Activated CD4-positive, alpha-beta T cell treated with anti-CD3 and anti-CD28 coated beads for 36 hours (primary cell): Measurements from ENCODE around the gene RNU1-3. TPM values are rescaled to one million over a fixed set of nuclear protein-coding genes. Genes with fewer than 3 reads are reported as not detected.
"Not testable (repeated sequence)": the region's sequence is repeated elsewhere in the genome, so short reads cannot be mapped to it uniquely, and the experiment has no call there.

Experiments used
- ATAC-seq: fragments of 200-7000 bp; cut with Tn5 transposase; one replicate; pipeline ENCODE4 v1.10.0; 2021; ENCODE audit warnings: mild to moderate bottlenecking, moderate library complexity
- CTCF ChIA-PET: fragments of 350-600 bp; sonication (Branson Sonifier 250); formaldehyde crosslinking; loops from one replicate; lab custom pipeline; 2021; ENCODE audit warnings: antibody characterized with exemption; lab: Charles Lee
- POLR2A ChIA-PET: fragments of 350-600 bp; sonication (Branson Sonifier 250); formaldehyde crosslinking; loops from one replicate; lab custom pipeline; 2021; ENCODE audit warnings: antibody characterized with exemption, inconsistent platforms; lab: Charles Lee
- DNase-seq: peaks from one replicate; pipeline ENCODE4 v3.0.0-alpha.2; 2020
- H3K27ac Mint-ChIP-seq: one replicate; pipeline ENCODE4 v1.8.0; 2021; ENCODE audit warnings: mixed read lengths
- H3K27me3 Mint-ChIP-seq: one replicate; pipeline ENCODE4 v1.8.0; 2021; ENCODE audit warnings: mixed read lengths
- H3K36me3 Mint-ChIP-seq: one replicate; pipeline ENCODE4 v1.8.0; 2021; ENCODE audit warnings: low read depth, mixed read lengths
- H3K4me1 Mint-ChIP-seq: one replicate; pipeline ENCODE4 v1.8.0; 2021; ENCODE audit warnings: mixed read lengths
- H3K4me3 Mint-ChIP-seq: one replicate; pipeline ENCODE4 v1.8.0; 2021; ENCODE audit warnings: mild to moderate bottlenecking, moderate library complexity, mixed read lengths
- H3K9me3 Mint-ChIP-seq: one replicate; pipeline ENCODE4 v1.8.0; 2021; ENCODE audit warnings: low read depth, mixed read lengths
- intact Hi-C, 2 experiments: fragments of 100-400 bp; cut with DNase I in 1 of 2; cut with micrococcal nuclease in 1 of 2; formaldehyde crosslinking; loops; one replicate each; pipeline versions ENCODE4 v1.14.2 to v1.15.1; 2022 to 2024; cut with DNase I, micrococcal nuclease
- total RNA-seq, 2 experiments: library from RNA; stranded (reverse); gene quantifications; one replicate each; pipeline ENCODE4 v1.2.3, GENCODE V29; 2021

RNU1-3 gene
- total RNA-seq, 2 experiments from 2014 or later, result 1,573 to 2,291 TPM

DNA sequence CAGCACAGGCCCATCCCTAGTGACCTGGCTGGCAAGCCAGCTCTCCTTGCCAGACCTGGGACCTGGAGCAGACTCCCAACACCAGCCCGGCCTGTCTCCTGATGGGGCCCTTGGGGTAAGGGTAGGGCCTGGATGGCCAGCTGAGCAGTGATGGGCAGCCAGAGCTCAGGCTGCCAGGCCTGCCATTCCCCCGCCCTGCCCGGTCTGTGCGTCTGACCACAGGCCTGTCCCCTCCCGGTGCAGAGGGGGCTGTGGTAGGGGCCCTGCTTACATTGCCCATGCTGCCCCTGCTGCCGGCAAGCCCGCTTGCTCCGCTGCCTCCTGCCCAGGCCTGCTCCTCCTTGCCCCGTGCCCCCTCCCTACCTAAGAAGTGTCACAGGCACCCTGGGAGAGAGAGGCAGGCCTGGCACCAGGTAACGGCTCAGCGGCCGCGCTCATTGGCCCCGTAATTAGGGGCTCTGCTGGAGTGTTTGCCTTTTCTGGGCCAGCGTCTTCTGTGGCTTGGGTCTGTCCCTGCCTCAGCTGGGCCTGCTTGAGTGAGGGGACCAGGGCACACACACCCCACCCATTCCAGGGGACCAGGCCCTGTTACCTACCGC lies 37.9 kb upstream of the RNU1-3 start:
- H3K4me1 Mint-ChIP-seq, ATAC-seq, H3K4me3 Mint-ChIP-seq, H3K27ac Mint-ChIP-seq, H3K36me3 Mint-ChIP-seq, POLR2A ChIA-PET, H3K9me3 Mint-ChIP-seq, DNase-seq, H3K27me3 Mint-ChIP-seq: not testable (repeated sequence)
- CTCF ChIA-PET, result interaction anchor here (0.9 to 1.8 kb wide), 4 partner anchors 9 to 19 kb away, joined by 3 to 6 read pairs (median 4); no protein-coding TSS in a partner anchor
- intact Hi-C loops, result loop anchor here in 1 of 2 experiments (10.0 kb wide), 1 partner anchor 70 kb away; no protein-coding TSS in a partner anchor

DNA sequence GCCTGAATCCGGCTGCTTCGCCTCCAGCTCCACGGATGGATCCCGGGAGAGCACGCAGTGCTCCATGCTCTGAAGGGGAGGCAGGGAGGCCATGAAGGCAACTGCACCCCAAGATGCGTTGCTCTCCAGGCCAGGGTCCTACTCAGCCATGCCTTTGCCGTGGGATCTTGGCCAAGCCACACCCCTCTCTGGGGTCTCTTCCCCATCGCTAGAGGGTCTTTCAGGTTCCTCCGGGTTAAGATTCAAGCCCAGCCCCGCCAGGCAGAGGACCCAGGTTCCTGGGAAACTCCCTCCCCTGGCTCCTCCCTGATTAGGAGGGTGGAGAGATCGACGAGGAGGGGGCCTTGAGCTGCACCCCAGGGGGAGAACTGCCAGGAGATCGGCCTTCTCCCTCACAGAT lies 37.3 kb upstream of the RNU1-3 start:
- CTCF ChIA-PET, result interaction anchor here (0.9 to 1.8 kb wide), 3 partner anchors 8 to 19 kb away, joined by 4 to 6 read pairs (median 4); no protein-coding TSS in a partner anchor
- POLR2A ChIA-PET, result not testable (repeated sequence)

DNA sequence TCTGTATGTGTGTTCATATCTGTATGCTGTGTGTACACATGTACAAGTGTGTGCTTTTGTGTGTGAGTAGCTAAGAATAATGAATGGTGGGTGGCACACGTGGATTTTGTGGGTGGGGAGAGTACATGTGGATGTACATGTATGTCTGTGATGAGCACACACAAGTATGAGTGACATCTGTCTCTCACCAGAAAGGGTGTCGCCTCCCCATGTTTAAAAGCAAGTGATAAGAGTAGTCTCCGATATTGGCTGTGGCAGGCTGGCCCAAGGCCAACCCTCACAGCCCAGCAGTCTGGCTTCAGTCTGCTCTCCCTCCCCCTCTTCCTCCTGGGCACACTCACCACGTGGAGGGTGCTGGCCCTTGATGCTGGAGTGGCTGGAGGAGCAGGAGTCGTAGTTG lies 36.9 kb upstream of the RNU1-3 start:
- intact Hi-C loops, result loop anchor here in 1 of 2 experiments (10.0 kb wide), 1 partner anchor 69 kb away; no protein-coding TSS in a partner anchor
- H3K36me3 Mint-ChIP-seq, POLR2A ChIA-PET, H3K4me1 Mint-ChIP-seq, H3K9me3 Mint-ChIP-seq, H3K4me3 Mint-ChIP-seq, H3K27ac Mint-ChIP-seq, DNase-seq, ATAC-seq, H3K27me3 Mint-ChIP-seq: not testable (repeated sequence)
- CTCF ChIA-PET, result interaction anchor here (0.6 to 1.8 kb wide), 3 partner anchors 8 to 258 kb away, joined by 4 to 6 read pairs (median 4); no protein-coding TSS in a partner anchor

More for the DNA sequence above, 37.3 kb upstream of the RNU1-3 start:
- ATAC-seq, H3K36me3 Mint-ChIP-seq, H3K9me3 Mint-ChIP-seq, DNase-seq, H3K4me1 Mint-ChIP-seq, H3K27ac Mint-ChIP-seq, H3K27me3 Mint-ChIP-seq, H3K4me3 Mint-ChIP-seq: not testable (repeated sequence)
- intact Hi-C loops, result loop anchor here in 1 of 2 experiments (10.0 kb wide), 1 partner anchor 69 kb away; no protein-coding TSS in a partner anchor

DNA sequence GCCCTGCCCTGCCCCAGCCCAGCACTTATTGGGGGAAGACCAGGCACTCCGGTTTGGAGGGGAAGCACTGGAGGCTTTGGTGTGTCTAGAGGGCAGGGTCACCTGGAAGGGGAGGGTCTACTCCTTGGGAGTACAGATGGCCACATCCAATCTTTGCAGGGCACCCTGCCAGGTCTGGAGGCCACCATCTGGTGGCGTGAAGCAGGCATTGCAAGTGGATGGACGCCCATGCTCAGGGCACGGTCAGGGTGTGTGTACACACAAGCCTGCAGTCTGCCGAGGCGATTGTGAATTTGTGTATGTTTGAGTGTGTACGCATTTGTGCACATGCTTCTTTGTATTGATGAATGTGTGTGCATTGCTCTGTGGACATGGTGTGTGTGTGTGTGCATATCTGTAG lies 36.4 kb upstream of the RNU1-3 start:
- POLR2A ChIA-PET, H3K36me3 Mint-ChIP-seq, DNase-seq, H3K4me1 Mint-ChIP-seq, H3K9me3 Mint-ChIP-seq, H3K4me3 Mint-ChIP-seq, H3K27ac Mint-ChIP-seq: not testable (repeated sequence)
- peak; percentile 51 for ATAC-seq
- intact Hi-C loops, result loop anchor here in 1 of 2 experiments (10.0 kb wide), 1 partner anchor 68 kb away; no protein-coding TSS in a partner anchor
- CTCF ChIA-PET, result interaction anchor here (0.6 to 2.4 kb wide), 3 partner anchors 9 to 259 kb away, joined by 4 to 12 read pairs (median 4); no protein-coding TSS in a partner anchor
- H3K27me3 Mint-ChIP-seq, result peaks cover 11% of the 10 kb centered on the region

DNA sequence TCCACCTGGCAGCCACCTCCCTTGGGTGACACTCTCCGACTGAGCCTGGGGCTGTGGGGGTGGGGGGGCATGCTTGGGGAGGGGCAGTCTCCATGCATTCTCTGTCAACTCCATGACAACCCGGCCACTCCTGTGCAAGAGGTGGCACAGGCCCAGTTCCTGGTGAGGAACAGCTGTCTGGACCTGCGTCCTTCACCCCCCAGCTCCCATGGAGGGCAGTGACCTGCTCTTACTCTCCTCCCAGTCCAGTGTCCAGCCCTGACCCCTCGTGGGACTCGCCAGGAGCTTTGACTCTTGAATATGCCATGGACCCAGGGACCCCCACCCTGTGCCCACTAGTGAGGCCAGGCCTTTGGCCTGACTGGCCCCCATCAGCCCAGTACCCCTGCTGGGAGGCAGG lies 35.5 kb upstream of the RNU1-3 start:
- H3K9me3 Mint-ChIP-seq, H3K27ac Mint-ChIP-seq, POLR2A ChIA-PET, H3K4me3 Mint-ChIP-seq, DNase-seq, H3K36me3 Mint-ChIP-seq, H3K4me1 Mint-ChIP-seq, ATAC-seq: not testable (repeated sequence)
- intact Hi-C loops, result loop anchor here in 1 of 2 experiments (10.0 kb wide), 1 partner anchor 67 kb away; no protein-coding TSS in a partner anchor
- peaks cover 12% of the 10 kb centered on the region for H3K27me3 Mint-ChIP-seq
- CTCF ChIA-PET, result interaction anchor here (0.6 to 2.4 kb wide), 4 partner anchors 8 to 87 kb away, joined by 3 to 12 read pairs (median 4); no protein-coding TSS in a partner anchor

DNA sequence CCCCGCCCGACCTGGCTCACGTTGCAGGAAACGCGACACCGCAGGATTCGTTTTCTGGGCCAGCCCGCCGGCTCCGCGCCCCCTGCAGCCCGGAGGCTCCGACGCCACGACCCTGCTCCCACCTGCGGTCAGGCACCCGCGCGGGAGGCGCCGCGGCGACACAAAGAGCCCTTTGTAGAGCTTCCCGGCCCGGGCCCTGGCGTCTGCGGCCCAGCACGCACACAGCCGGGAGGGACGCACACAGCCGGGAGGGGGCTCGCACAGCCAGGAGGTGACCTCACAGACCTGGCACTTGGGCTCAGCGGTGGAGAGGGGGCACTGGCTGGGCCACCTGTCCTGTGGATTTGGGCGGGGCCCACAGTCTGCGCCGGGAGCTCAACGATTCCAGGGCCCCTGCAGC lies 34.4 kb upstream of the RNU1-3 start:
- H3K4me1 Mint-ChIP-seq, H3K4me3 Mint-ChIP-seq, DNase-seq, H3K36me3 Mint-ChIP-seq, H3K9me3 Mint-ChIP-seq, ATAC-seq, H3K27ac Mint-ChIP-seq: not testable (repeated sequence)
- ChIA-PET POLR2A (interaction anchor here (1.2 to 1.6 kb wide), 2 partner anchors 8 to 195 kb away, joined by 3 to 5 read pairs; no protein-coding TSS in a partner anchor), CTCF (interaction anchor here (0.7 to 4.1 kb wide), 7 partner anchors 8 to 234 kb away, joined by 3 to 23 read pairs (median 5); no protein-coding TSS in a partner anchor)
- intact Hi-C loops, result loop anchor here in 1 of 2 experiments (10.0 kb wide), 1 partner anchor 66 kb away; no protein-coding TSS in a partner anchor
- peaks cover 12% of the 10 kb centered on the region for H3K27me3 Mint-ChIP-seq

DNA sequence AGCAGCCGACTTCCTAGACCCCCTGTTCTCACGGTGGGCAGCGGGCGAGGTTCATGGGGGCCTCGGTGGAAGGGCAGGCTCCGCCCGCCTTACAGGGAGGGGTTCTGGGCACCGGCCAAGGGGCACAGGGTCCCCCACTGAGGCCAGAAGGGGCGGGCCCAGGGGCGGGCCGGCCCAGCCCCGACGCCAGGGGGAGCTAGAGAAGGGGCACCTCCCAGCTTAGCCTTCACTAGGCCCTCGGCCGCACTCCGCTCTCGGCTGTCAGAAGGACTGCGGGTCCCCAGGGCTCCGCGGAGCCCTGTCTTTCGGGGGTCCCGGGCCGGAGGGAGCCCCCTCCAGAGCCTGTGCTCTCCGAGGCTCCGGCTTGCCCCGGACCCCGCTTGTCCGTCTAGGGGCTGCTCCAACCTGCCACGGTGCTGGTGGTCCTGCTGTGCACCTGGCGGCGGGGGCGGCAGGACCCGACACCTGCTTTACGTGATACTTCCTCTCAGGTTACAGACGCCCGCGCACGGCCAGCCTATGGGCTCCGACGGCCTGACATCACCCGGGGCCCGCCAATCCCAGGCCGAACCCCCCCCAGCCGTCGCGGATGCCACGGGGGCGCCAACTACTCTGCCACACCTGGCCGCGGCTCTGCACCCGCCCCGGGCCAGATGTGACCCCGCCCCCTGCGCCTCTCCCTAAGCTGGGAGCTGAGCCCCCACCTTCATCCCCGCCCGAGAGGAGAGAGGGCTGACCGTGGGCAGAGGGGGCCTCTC lies 33.6 kb upstream of the RNU1-3 start:
- H3K27me3 Mint-ChIP-seq, result peaks cover 14% of the 10 kb centered on the region
- not testable (repeated sequence) for H3K4me3 Mint-ChIP-seq, H3K4me1 Mint-ChIP-seq, H3K36me3 Mint-ChIP-seq, H3K9me3 Mint-ChIP-seq, H3K27ac Mint-ChIP-seq
- intact Hi-C loops, result loop anchor here in 1 of 2 experiments (10.0 kb wide), 1 partner anchor 66 kb away; no protein-coding TSS in a partner anchor
- POLR2A ChIA-PET, result interaction anchor here (1.2 to 1.6 kb wide), 2 partner anchors 9 to 196 kb away, joined by 3 to 5 read pairs; no protein-coding TSS in a partner anchor
- peak; percentile 41 for DNase-seq
- CTCF ChIA-PET, result interaction anchor here (0.5 to 4.1 kb wide), 9 partner anchors 9 to 173 kb away, joined by 3 to 23 read pairs (median 3); no protein-coding TSS in a partner anchor
- peak; percentile 7 for ATAC-seq

DNA sequence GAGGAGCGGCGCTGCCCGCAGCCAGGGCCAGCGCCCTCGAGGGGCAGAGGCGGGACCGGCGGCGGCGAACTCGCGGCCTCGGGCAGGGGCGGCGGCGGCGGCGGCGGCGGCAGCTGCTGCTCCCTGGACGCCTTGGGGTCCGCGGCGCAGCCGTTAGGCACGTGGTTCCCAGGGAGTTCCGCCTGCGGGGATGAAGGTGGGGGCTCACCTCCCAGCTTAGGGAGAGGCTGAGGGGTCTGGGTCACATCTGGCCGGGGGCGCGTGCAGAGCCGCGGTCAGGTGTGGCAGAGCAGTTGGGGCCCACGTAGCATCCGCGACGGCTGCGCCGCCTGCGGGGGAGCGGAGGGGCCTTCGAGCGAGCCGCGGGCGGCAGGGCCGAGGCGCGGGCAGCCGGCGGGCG lies 32.7 kb upstream of the RNU1-3 start:
- H3K27me3 Mint-ChIP-seq, result peaks cover 16% of the 10 kb centered on the region
- H3K36me3 Mint-ChIP-seq, ATAC-seq, POLR2A ChIA-PET, intact Hi-C loops, H3K27ac Mint-ChIP-seq, H3K9me3 Mint-ChIP-seq, H3K4me3 Mint-ChIP-seq, H3K4me1 Mint-ChIP-seq: not testable (repeated sequence)
- CTCF ChIA-PET, result interaction anchor here (0.6 to 4.1 kb wide), 9 partner anchors 8 to 87 kb away, joined by 3 to 23 read pairs (median 4); no protein-coding TSS in a partner anchor
- DNase-seq, result peak; percentile 21

DNA sequence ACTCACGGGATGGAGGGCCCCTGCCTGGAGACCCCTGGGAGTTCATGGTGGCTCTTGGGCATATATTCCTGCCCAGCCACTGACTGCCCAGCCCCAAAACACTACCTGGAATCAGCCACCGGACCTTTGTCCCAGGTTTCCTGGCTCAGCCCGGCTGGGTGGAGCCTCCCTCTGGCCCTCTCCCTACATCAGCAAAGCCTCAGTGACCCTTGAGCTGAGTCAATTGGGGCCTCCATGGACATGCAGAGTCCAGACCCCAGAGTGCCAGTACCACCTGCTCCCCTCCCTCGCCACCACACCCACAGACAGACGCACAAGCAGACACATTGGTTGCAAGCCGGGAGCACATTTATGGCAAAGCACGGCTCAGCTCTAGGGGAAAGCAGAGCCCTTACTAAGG lies 30.4 kb upstream of the RNU1-3 start:
- H3K9me3 Mint-ChIP-seq, DNase-seq, intact Hi-C loops, H3K36me3 Mint-ChIP-seq, H3K4me3 Mint-ChIP-seq, H3K4me1 Mint-ChIP-seq, ATAC-seq, H3K27ac Mint-ChIP-seq: not testable (repeated sequence)
- H3K27me3 Mint-ChIP-seq, result peaks cover 12% of the 10 kb centered on the region
- ChIA-PET CTCF (interaction anchor here (2.4 kb wide), 1 partner anchor 11 kb away, joined by 17 read pairs; no protein-coding TSS in a partner anchor), POLR2A (interaction anchor here (0.6 kb wide), 2 partner anchors 62 to 304 kb away, joined by 3 read pairs; no protein-coding TSS in a partner anchor)

DNA sequence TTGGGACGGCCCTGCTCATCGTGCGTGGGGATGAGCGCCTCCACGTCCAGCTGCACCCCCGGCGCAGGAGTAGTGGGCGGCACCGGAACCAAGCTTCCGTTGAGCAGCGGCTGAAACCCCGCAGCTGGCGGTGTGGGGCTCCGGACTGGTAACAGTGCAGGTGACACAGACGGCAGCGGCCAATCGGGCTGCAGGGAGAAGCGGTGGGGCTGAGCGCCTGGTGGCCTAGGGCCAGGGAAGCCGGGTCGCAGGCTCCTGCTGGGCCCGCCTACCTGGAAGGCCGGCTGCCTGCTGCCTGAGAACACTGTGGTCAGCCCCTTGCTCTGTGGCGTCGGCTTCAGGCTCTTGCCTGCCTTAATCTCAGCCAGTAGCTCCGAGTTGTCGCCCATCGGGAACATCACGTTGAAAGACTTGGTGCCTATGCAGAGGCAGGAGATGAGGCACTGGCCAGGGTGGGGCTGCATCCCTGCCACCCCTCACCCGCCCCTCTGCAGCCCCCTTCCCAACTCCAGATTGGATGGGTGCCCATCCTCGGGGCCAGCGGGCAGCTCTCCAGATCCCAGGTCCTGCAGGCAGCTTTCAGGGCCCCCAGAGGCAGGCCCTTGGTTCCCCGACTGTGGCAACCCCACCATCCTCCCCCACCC lies 29.9 kb upstream of the RNU1-3 start:
- H3K4me1 Mint-ChIP-seq, H3K9me3 Mint-ChIP-seq, H3K36me3 Mint-ChIP-seq, ATAC-seq, H3K4me3 Mint-ChIP-seq, intact Hi-C loops, H3K27ac Mint-ChIP-seq: not testable (repeated sequence)
- POLR2A ChIA-PET, result interaction anchor here (0.6 kb wide), 1 partner anchor 61 kb away, joined by 3 read pairs; no protein-coding TSS in a partner anchor
- CTCF ChIA-PET, result interaction anchor here (0.7 to 2.4 kb wide), 5 partner anchors 8 to 14 kb away, joined by 3 to 17 read pairs (median 5); no protein-coding TSS in a partner anchor
- peaks cover 12% of the 10 kb centered on the region for H3K27me3 Mint-ChIP-seq
- peak; percentile 32 for DNase-seq
